OCI-LY1 (cell line): ENCODE results near the gene CAPZA1.

ENCODE experiments used
- H2AFZ ChIP-seq: fragments of 200-600 bp; sonication (generic), shearing (Covaris generic); 2 replicates; pipeline ENCODE4 v1.6.0; 2014; ENCODE audit warnings: antibody characterized with exemption, mild to moderate bottlenecking, low read length
- H3F3A ChIP-seq: fragments of 200-600 bp; sonication (generic), shearing (Covaris generic); 2 replicates; pipeline ENCODE4 v1.6.0; 2014; ENCODE audit warnings: mild to moderate bottlenecking, antibody characterized with exemption, low read length, moderate library complexity; ENCODE audit not compliant: insufficient read depth
- H3K27ac ChIP-seq: fragments of 200-600 bp; sonication (generic); 2 replicates; pipeline ENCODE4 v1.5.1; 2014; ENCODE audit warnings: low read length, mixed run types, mild to moderate bottlenecking, low read depth; ENCODE audit not compliant: poor library complexity, severe bottlenecking
- H3K27me3 ChIP-seq: fragments of 200-600 bp; sonication (generic); 2 replicates; pipeline ENCODE4 v1.6.0; 2014; ENCODE audit warnings: antibody characterized with exemption, mild to moderate bottlenecking, low read length, moderate library complexity; ENCODE audit not compliant: insufficient read depth
- H3K36me3 ChIP-seq: fragments of 200-600 bp; sonication (generic); 2 replicates; pipeline ENCODE4 v1.6.1; 2014; ENCODE audit warnings: mild to moderate bottlenecking, antibody characterized with exemption, low read length, moderate library complexity, mixed read lengths; ENCODE audit not compliant: insufficient read depth
- H3K4me1 ChIP-seq: fragments of 200-600 bp; sonication (generic); 2 replicates; pipeline ENCODE4 v1.5.1; 2014; ENCODE audit warnings: mild to moderate bottlenecking, low read length, moderate library complexity; ENCODE audit not compliant: insufficient read depth, severe bottlenecking
- H3K4me2 ChIP-seq: fragments of 200-600 bp; sonication (generic), shearing (Covaris generic); 2 replicates; pipeline ENCODE4 v1.6.1; 2014; ENCODE audit warnings: low read length
- H3K4me3 ChIP-seq: fragments of 200-600 bp; sonication (generic); 2 replicates; pipeline ENCODE4 v1.5.1; 2014; ENCODE audit warnings: low read length, low read depth, mild to moderate bottlenecking, mixed read lengths; ENCODE audit not compliant: poor library complexity, severe bottlenecking
- H3K79me2 ChIP-seq: fragments of 200-600 bp; shearing (Covaris generic); 2 replicates; pipeline ENCODE4 v1.6.1; 2016; ENCODE audit warnings: mixed run types, low read length, mixed read lengths; ENCODE audit not compliant: insufficient read depth
- H3K9ac ChIP-seq: fragments of 200-600 bp; sonication (generic), shearing (Covaris generic); 2 replicates; pipeline ENCODE4 v1.6.1; 2014; ENCODE audit warnings: mild to moderate bottlenecking, low read length, mixed read lengths
- H3K9me2 ChIP-seq: fragments of 200-600 bp; sonication (generic), shearing (Covaris generic); 2 replicates; pipeline ENCODE4 v1.6.1; 2014; ENCODE audit warnings: low read depth, mild to moderate bottlenecking, low read length, mixed read lengths
- H3K9me3 ChIP-seq: fragments of 200-600 bp; shearing (Covaris generic); 2 replicates; pipeline ENCODE4 v1.6.1; 2014; ENCODE audit warnings: low read length, mixed read lengths
- H4K20me1 ChIP-seq: fragments of 200-600 bp; sonication (generic), shearing (Covaris generic); 2 replicates; pipeline ENCODE4 v1.6.0; 2016; ENCODE audit warnings: mild to moderate bottlenecking, low read length; ENCODE audit not compliant: insufficient read depth
- CTCF ChIP-seq: fragments of 200-600 bp; sonication (generic), shearing (Covaris generic); IDR thresholded peaks from 2 replicates; pipeline ENCODE4 v1.5.1; 2017; ENCODE audit warnings: mild to moderate bottlenecking, antibody characterized with exemption, low read length, moderate library complexity, mixed read lengths
- EZH2 ChIP-seq: fragments of 200-600 bp; sonication (generic), shearing (Covaris generic); IDR thresholded peaks from 2 replicates; pipeline ENCODE4 v1.8.0; 2017; ENCODE audit warnings: borderline replicate concordance, mixed run types, mild to moderate bottlenecking, antibody characterized with exemption, low read length, moderate library complexity, mixed read lengths

The CAPZA1 gene

GRCh38 chr1:112665857-112666256 lies 46.2 kb downstream of the CAPZA1 start:
- no peaks in the 10 kb centered on the region for H3K79me2 ChIP-seq
- no peaks in the 10 kb centered on the region for H3K9me2 ChIP-seq
- H2AFZ ChIP-seq, result no peak overlapping the region
- H3F3A ChIP-seq, result no peaks in the 10 kb centered on the region; the same call in 1 of the 2 replicates
- H3K27ac ChIP-seq, result no peak overlapping the region
- no peaks in the 10 kb centered on the region for H4K20me1 ChIP-seq
- H3K4me2 ChIP-seq, result no peak overlapping the region
- no peak overlapping the region for H3K9ac ChIP-seq
- H3K4me1 ChIP-seq, result no peaks in the 10 kb centered on the region
- peaks cover 98% of the 10 kb centered on the region for H3K36me3 ChIP-seq
- no peaks in the 10 kb centered on the region for H3K9me3 ChIP-seq
- no peak for TF ChIP-seq CTCF
- TF ChIP-seq EZH2, result no peak
- H3K4me3 ChIP-seq, result no peak overlapping the region
- H3K27me3 ChIP-seq, result no peaks in the 10 kb centered on the region

- H3K27me3 ChIP-seq, result no peaks in the 10 kb centered on the region
- H3K79me2 ChIP-seq, result no peaks in the 10 kb centered on the region
- H3F3A ChIP-seq, result no peaks in the 10 kb centered on the region; the same call in 1 of the 2 replicates
- no peaks in the 10 kb centered on the region for H3K4me1 ChIP-seq
- TF ChIP-seq CTCF (no peak), EZH2 (no peak)
- no peaks in the 10 kb centered on the region for H3K9me2 ChIP-seq
- no peaks in the 10 kb centered on the region for H3K9me3 ChIP-seq
- no peak overlapping the region for H3K9ac ChIP-seq
- H3K27ac ChIP-seq, result no peak overlapping the region
- peaks cover 98% of the 10 kb centered on the region for H3K36me3 ChIP-seq
- no peak overlapping the region for H3K4me3 ChIP-seq
- H2AFZ ChIP-seq, result no peak overlapping the region
- H3K4me2 ChIP-seq, result no peak overlapping the region
- H4K20me1 ChIP-seq, result no peaks in the 10 kb centered on the region
Measured at GRCh38 chr1:112666946-112667345, 47.3 kb downstream of the CAPZA1 start.

GRCh38 chr1:112672009-112672408 lies 52.4 kb downstream of the CAPZA1 start:
- TF ChIP-seq CTCF (no peak), EZH2 (no peak)
- Histone ChIP-seq H4K20me1 (no peaks in the 10 kb centered on the region), H3K4me1 (peaks cover 33% of the 10 kb centered on the region), H3K36me3 (peaks cover 54% of the 10 kb centered on the region), H3K27me3 (no peaks in the 10 kb centered on the region), H3K9me2 (no peaks in the 10 kb centered on the region), H3K9ac (no peak overlapping the region), H3K79me2 (no peaks in the 10 kb centered on the region), H3K27ac (no peak overlapping the region), H2AFZ (no peak overlapping the region), H3F3A (no peaks in the 10 kb centered on the region; the same call in 1 of the 2 replicates), H3K4me3 (no peak overlapping the region), H3K4me2 (no peak overlapping the region), H3K9me3 (no peaks in the 10 kb centered on the region)
